ENCODE data around the gene LPCAT2. TPM values are rescaled to one million over a fixed set of nuclear protein-coding genes. Genes with fewer than 3 reads are reported as not detected.

LPCAT2 gene
- total RNA-seq, 4 donors from 2014 or later = 16.9 to 36.9 (median 25.4) TPM

DNA sequence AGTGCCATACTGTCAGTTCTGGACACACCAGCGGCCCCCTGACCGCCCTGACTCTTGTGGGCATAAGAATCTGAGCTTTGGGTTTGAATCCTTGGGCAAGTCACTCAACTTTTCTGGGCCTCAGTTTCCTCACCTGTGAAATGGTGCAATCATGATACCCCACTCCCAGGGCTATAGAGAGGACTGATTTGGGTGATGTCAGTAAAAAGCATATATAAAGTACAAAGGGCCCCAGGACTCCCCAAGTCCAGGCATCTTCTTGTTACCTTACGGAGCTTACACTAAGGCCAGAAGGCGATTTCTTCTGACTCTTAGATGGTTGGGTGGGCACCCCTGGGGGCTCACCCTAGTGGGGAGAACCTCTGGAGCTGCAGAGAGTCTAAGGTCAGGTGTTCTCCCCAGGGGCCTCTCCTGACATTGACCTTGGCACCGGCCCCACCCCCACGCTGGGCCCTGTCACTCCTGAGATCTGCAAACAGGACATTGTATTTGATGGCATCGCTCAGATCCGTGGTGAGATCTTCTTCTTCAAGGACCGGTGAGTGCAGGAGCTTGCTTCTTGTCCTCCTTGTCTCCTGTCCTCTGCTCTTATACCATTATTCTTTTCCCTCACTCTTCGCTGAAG, 16.0 kb upstream of the LPCAT2 start:
- H3K4me3 ChIP-seq (ENCODE audit: low read depth, poor library complexity, severe bottlenecking) = no peak overlapping the region
- intact Hi-C loops (cut with DNase I; ENCODE audit: low total_unique reads) = no loop called here
- peak; percentile 13 to 83 for DNase-seq (ENCODE audit: low spot score in 2 of 2)
- 84 to 91% methylated on average over 10 of the region's 10 CpGs for WGBS, 2 donors
- TF ChIP-seq, protein P1, sequence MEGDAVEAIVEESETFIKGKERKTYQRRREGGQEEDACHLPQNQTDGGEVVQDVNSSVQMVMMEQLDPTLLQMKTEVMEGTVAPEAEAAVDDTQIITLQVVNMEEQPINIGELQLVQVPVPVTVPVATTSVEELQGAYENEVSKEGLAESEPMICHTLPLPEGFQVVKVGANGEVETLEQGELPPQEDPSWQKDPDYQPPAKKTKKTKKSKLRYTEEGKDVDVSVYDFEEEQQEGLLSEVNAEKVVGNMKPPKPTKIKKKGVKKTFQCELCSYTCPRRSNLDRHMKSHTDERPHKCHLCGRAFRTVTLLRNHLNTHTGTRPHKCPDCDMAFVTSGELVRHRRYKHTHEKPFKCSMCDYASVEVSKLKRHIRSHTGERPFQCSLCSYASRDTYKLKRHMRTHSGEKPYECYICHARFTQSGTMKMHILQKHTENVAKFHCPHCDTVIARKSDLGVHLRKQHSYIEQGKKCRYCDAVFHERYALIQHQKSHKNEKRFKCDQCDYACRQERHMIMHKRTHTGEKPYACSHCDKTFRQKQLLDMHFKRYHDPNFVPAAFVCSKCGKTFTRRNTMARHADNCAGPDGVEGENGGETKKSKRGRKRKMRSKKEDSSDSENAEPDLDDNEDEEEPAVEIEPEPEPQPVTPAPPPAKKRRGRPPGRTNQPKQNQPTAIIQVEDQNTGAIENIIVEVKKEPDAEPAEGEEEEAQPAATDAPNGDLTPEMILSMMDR (IDR thresholded peaks at IDR 0.05) = no peak
- TF ChIP-seq POLR2A (IDR thresholded peaks at IDR 0.05) = no peak

- H3K4me3 ChIP-seq (ENCODE audit: low read depth, poor library complexity, severe bottlenecking) = no peak overlapping the region
- TF ChIP-seq, protein P1 (IDR thresholded peaks at IDR 0.05) = no peak
- TF ChIP-seq POLR2A (IDR thresholded peaks at IDR 0.05) = no peak
- DNase-seq (ENCODE audit: low spot score in 2 of 2) = peak; percentile 65 to 83
- WGBS, 2 donors = 5 to 13% methylated on average over 3 of the region's 3 CpGs
- intact Hi-C loops (cut with DNase I; ENCODE audit: low total_unique reads) = no loop called here
Observed at GRCh38 chr16:55494994-55495421, 13.9 kb upstream of the LPCAT2 start.

DNA sequence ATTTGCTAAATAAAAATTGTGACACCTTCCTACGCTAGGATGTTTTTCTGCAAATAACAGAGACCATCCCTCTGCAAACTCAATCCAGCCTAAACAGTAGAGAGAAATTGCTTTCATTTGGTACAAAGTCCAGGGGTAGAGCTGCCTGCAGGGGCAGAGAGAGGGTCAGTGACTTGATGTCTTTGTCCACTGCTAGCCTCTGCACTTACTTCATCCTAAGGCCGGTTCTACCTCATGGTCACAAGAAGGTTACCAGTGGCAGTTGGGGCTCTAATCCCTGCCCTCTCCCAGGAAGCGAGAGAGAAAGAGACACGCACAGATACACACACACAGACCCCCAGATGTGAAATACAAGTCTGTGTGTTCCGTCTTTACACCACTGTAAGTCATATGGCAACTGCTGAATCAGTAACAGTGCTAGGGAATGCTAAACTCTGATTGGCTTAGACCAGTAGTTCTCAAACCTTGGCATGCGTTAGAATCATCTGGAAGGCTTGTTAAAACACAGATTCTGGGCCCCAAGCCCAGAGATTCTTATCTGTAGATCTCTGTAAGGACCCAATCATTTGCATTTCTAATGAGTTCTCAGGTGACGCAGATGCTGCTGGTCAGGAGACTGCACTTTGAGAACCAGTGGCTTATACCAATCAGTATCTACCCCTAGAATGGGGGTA, 13.1 kb upstream of the LPCAT2 start:
- TF ChIP-seq POLR2A (IDR thresholded peaks at IDR 0.05) = no peak
- WGBS, 2 donors = 45 to 57% methylated on average over 7 of the region's 7 CpGs

DNA sequence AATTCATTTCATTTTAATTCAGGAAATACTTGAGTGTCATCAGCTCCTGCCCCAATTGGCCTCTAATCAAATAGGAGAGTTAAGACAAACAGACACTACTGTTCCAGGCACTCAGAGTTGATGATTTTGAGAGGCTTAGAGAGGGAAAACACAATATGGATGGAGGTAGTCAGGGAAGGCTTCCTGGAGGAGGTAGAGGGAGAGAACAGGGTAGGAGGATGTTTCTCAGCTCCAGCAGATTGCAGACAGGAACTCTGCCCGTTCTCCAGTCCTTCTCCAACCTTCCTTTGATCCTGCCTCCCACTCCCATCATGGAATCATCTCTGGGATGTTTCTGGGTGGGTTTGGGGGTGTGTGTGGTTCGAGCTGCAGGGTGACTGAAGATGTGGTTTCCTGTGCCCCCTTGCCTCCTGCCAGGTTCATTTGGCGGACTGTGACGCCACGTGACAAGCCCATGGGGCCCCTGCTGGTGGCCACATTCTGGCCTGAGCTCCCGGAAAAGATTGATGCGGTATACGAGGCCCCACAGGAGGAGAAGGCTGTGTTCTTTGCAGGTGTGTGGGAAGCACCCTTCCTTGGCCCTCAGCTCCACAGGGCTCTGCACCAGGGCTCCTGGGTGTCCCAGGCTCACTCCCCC, 12.2 kb upstream of the LPCAT2 start:
- whole genome bisulfite sequencing, 2 donors = 32 to 53% methylated on average over 8 of the region's 8 CpGs
- no peak for TF ChIP-seq POLR2A (IDR thresholded peaks at IDR 0.05)
- TF ChIP-seq, protein P1 (IDR thresholded peaks at IDR 0.05) = no peak
- H3K4me3 ChIP-seq (ENCODE audit: low read depth, poor library complexity, severe bottlenecking) = no peak overlapping the region
- intact Hi-C loops (cut with DNase I; ENCODE audit: low total_unique reads) = no loop called here
- DNase-seq (ENCODE audit: low spot score in 2 of 2) = peak; percentile 12 to 80

More for the DNA sequence above, 13.1 kb upstream of the LPCAT2 start:
- DNase-seq (ENCODE audit: low spot score in 2 of 2) = peak; percentile 62 to 67
- intact Hi-C loops (cut with DNase I; ENCODE audit: low total_unique reads) = no loop called here
- no peak overlapping the region for H3K4me3 ChIP-seq (ENCODE audit: low read depth, poor library complexity, severe bottlenecking)

DNA sequence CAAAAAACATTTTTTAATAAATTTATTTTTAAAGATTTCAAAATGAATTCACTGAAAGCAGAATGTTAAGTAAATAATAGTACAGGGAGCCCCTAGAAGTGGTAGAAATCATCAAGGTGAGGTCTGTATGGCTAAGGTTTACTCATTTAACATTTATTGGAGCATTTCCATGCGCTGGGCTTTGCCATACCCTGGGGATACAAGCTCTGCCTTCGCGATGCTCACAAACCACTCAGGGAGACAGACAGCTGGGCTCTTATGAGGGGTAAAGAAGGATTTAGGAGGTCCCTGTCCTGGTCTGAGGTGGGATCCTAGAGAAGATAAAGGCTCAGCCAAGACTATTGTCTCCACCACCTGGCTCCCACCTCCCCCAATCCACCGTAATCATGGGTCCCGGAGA, 11.3 kb upstream of the LPCAT2 start:
- TF ChIP-seq, protein P1 (IDR thresholded peaks at IDR 0.05) = no peak
- intact Hi-C loops (cut with DNase I; ENCODE audit: low total_unique reads) = no loop called here
- WGBS, 2 donors = 61 to 67% methylated on average over 5 of the region's 5 CpGs

GRCh38 chr16:55498101-55498500, 10.8 kb upstream of the LPCAT2 start:
- TF ChIP-seq, protein P1 (IDR thresholded peaks at IDR 0.05) = no peak
- intact Hi-C loops (cut with DNase I; ENCODE audit: low total_unique reads) = no loop called here
- 80 to 83% methylated on average over 6 of the region's 6 CpGs for WGBS, 2 donors
- no peak overlapping the region for H3K4me3 ChIP-seq (ENCODE audit: low read depth, poor library complexity, severe bottlenecking)
- peak; percentile 13 to 80 for DNase-seq (ENCODE audit: low spot score in 2 of 2)

More for the DNA sequence above, 11.3 kb upstream of the LPCAT2 start:
- H3K4me3 ChIP-seq (ENCODE audit: low read depth, poor library complexity, severe bottlenecking) = no peak overlapping the region
- DNase-seq (ENCODE audit: low spot score in 2 of 2) = no peak
